ENCODE results near the gene EFCC1.
A peak's percentile ranks its signal among the peaks of the same experiment; 100 is the strongest.

Gene EFCC1

DNA sequence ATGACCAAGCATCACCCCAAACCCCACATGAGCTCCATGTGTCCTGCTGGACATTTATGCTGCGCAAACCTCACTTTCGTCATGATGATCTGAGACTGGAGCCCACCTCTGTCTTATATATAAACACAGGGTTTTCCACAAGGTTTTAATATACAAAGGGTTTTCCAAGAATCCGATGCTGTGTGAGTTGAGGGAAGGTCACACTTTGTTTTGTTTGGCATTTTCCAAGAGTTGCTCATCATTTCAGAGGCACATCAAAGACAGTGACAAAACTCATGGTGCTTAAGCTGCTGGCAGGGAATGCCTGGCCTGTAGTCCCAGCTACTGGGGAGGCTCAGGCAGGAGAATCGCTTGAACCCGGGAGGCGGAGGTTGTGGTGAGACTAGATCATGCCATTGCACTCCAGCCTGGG is 20.0 kb downstream of the EFCC1 start:
- Histone ChIP-seq H3K4me2 (no peak overlapping the region), H4K20me1 (no peaks in the 10 kb centered on the region), H3K9ac (no peak overlapping the region), H3K4me3 (no peak overlapping the region), H3K36me3 (no peaks in the 10 kb centered on the region), H3K9me3 (no peaks in the 10 kb centered on the region), H3K27ac (no peak overlapping the region), H3K27me3 (no peaks in the 10 kb centered on the region), H3K4me1 (peaks cover 75% of the 10 kb centered on the region)
- no peak for TF ChIP-seq Cebpa-rat (IDR thresholded peaks at IDR 0.05)

DNA sequence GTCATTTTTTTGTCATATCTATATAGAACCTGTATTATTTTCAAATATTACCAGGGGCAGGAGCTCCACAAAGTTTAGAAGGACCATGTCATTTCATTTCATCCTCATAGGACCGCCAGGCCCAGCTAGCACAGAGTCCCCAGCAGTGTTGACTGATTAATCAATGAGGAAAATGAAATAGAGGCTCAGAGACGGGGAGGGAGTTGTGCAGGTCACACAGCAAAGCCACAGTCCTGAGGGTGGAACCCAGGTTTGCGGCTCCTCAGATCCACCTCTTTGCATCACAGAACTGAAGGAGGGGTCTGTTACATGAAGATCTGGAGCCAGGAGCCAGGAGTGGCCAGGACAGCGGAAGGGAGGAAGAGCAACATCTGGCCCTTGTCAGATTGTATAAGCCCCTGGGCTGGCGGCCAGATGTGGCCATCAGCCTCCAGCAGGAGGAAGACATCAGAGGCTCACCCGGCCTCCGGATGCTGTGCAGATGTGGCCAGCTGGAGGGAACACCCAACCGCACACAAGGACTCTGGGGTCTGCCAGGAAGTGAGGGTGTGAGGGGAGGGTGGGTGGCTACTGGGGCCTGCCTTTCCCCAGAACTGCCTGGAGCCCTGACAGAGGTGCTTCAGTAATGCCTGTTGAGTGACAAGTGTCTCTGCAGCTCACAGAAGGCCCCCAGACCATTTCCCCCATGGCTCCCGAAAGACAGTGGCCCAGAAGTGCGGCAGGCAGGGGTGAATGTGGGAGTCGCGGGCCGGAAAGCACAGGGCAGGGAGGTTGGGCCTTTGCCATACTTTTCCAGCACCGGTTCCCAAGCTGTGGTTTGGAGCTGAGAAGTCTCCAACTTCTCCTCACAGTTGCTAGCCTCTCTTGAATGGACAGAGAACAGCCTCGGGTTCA is 21.3 kb downstream of the EFCC1 start:
- peak overlapping the region; percentile 11; the same call in 1 of the 2 replicates for H3K9ac ChIP-seq
- peak overlapping the region; percentile 72 for H3K4me2 ChIP-seq
- H3K9me3 ChIP-seq: no peaks in the 10 kb centered on the region
- TF ChIP-seq Cebpa-rat (IDR thresholded peaks at IDR 0.05): no peak
- no peaks in the 10 kb centered on the region for H4K20me1 ChIP-seq
- H3K4me3 ChIP-seq: no peak overlapping the region
- H3K27ac ChIP-seq: peak overlapping the region; percentile 31; the same call in 1 of the 2 replicates
- H3K36me3 ChIP-seq: no peaks in the 10 kb centered on the region
- no peaks in the 10 kb centered on the region for H3K27me3 ChIP-seq
- peaks cover 73% of the 10 kb centered on the region for H3K4me1 ChIP-seq

DNA sequence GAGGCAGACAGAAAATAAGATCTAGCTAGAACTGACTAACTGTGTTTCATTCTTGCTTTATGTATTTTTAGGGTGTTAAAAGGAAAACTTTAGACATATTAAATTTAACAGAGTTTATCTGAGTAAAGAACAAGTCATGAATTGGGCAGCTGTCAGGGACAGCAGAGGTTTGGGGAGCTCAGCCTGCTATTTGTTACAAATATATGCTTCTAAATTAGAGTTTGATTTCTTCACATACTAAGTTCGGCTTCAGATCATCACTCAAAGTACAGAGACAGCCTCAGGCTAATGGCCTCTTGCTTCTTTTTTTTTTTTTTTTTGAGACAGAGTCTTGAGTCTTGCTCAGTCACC is 21.9 kb downstream of the EFCC1 start:
- no peaks in the 10 kb centered on the region for H3K27me3 ChIP-seq
- H3K9me3 ChIP-seq: no peaks in the 10 kb centered on the region
- H4K20me1 ChIP-seq: no peaks in the 10 kb centered on the region
- no peak for TF ChIP-seq Cebpa-rat (IDR thresholded peaks at IDR 0.05)
- H3K4me3 ChIP-seq: no peak overlapping the region
- peaks cover 71% of the 10 kb centered on the region for H3K4me1 ChIP-seq
- peak overlapping the region; percentile 72 for H3K4me2 ChIP-seq
- peak overlapping the region; percentile 31; the same call in 1 of the 2 replicates for H3K27ac ChIP-seq
- no peak overlapping the region for H3K9ac ChIP-seq
- H3K36me3 ChIP-seq: no peaks in the 10 kb centered on the region

DNA sequence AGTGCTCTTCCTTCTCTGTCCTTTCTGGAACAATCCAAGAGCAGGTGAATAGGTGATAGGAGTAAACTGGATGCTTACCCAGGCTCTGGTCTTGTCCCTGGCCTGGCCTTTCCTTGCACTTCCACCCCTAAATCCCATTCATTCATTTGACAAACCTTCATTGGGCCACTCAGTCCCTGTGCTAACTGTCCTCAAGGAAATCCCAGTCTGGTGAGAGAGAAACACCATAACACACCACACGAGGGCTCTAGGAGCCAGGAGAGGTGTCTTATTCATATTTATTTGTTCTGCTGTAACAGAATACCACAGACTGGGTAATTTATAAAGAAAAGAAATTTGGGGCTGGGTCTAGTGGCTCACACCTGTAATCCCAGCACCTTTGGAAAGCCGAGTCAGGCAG is 22.8 kb downstream of the EFCC1 start:
- Histone ChIP-seq H3K27me3 (no peaks in the 10 kb centered on the region), H3K36me3 (no peaks in the 10 kb centered on the region), H3K9me3 (no peaks in the 10 kb centered on the region), H3K9ac (no peak overlapping the region), H3K27ac (no peak overlapping the region), H3K4me2 (peak overlapping the region; percentile 23; the same call in 1 of the 2 replicates), H3K4me3 (no peak overlapping the region), H3K4me1 (peaks cover 61% of the 10 kb centered on the region), H4K20me1 (no peaks in the 10 kb centered on the region)
- TF ChIP-seq Cebpa-rat (IDR thresholded peaks at IDR 0.05): no peak

DNA sequence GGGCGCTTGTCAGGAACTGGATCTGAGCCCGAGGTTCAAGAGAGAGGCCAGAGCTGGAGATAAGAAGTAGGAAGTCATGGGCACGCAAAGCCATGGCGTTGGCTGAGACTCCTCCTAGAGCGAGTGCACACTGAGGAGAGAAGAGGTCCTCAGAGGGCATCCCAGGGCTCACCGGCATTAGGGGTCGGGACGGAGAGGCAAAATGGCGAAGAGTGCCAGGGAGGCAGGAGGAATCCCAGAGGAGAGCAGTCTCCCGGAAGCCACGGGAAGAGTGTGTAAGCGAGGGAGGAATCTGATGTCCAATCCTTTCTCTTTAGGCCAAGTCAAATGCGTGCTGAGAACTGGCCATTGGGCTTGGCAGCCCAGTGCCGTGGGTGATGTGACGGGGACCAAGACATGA is 24.0 kb downstream of the EFCC1 start:
- H3K36me3 ChIP-seq: no peaks in the 10 kb centered on the region
- H3K4me1 ChIP-seq: peaks cover 55% of the 10 kb centered on the region
- no peak overlapping the region for H3K4me2 ChIP-seq
- no peak overlapping the region for H3K27ac ChIP-seq
- peaks cover 3% of the 10 kb centered on the region for H3K9me3 ChIP-seq
- no peaks in the 10 kb centered on the region for H3K27me3 ChIP-seq
- H3K9ac ChIP-seq: no peak overlapping the region
- no peak for TF ChIP-seq Cebpa-rat (IDR thresholded peaks at IDR 0.05)
- no peaks in the 10 kb centered on the region for H4K20me1 ChIP-seq
- no peak overlapping the region for H3K4me3 ChIP-seq

DNA sequence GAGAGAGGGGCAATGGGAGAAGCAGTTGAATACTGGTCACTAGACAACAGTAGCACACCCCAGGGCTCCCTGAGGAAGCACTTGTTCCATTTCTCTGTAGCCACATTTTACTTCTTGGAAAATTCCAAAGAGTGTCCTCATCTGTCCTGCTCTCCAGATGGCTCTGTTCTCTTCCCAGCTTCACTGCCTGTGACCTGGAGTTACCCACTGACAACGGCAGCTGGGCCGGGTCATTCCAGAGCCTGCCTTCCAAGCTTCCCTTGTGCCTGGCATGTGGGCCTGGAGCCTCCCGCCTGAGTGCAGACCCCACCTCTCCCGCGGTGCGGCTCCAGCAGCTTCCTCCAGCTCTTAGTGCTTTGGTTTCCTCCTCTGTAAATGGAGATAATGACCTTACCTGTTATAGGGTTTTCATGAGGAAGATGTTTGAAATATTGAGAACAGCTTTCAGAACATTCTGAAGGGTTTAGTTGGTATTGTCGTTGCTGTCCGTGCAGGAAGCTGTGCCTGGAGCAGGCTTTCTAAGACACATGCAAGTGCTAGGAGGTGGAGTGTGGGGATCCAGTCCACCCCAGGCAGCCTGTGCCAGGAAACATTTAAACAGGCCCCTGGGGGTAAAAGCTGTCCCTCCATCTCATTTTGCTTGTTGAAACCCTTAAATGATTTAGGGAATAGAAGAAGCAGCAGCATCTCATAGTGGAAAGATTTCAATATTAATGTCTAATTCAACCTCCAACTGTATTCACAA is 24.8 kb downstream of the EFCC1 start:
- Histone ChIP-seq H3K4me1 (peaks cover 56% of the 10 kb centered on the region), H3K9me3 (peaks cover 10% of the 10 kb centered on the region), H4K20me1 (no peaks in the 10 kb centered on the region), H3K4me3 (no peak overlapping the region), H3K36me3 (no peaks in the 10 kb centered on the region), H3K9ac (0 out of 2 replicates have a peak overlapping the region, but pooled peaks have one; percentile 6), H3K27ac (no peak overlapping the region), H3K4me2 (peak overlapping the region; percentile 87), H3K27me3 (no peaks in the 10 kb centered on the region)
- TF ChIP-seq Cebpa-rat (IDR thresholded peaks at IDR 0.05): no peak

DNA sequence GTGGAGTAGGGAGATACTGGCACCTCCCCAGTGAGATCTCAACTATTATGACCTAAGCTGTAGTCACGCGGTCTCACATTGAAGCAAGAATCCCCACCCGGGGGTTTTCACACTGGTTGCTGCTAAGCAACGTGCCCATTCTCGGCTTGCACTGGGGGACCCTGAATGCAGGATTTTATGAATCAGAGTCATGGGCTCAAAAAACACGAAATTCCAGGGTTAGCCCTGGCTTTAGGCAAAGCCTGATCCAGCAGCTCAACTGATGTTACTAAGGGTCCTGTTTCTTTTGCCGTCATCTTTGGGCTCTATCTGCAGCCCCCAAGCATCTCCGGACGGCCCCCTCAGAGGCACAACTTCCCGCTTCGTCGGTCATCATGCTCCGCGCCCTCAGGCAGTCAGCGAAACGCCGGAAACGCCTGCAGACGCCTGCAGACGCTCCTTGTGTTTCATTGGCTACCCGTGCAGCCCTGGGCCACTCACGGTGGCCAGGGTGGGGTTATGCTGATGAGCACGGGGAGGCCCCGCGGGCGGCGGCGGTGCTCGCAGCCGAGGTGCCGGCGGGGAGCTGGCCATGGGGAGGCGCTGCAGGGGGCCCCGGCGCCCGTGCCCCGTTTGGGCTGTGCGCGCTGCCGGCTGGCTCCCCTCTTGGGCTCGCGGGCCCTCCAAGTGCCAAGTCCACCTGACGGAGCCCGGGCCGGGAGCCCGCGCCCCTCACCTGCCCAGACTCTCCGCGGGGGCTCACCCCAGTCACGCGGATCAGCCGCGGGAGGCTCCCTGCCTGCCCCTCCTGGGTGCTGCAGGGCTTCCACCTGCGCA is 25.8 kb downstream of the EFCC1 start:
- Histone ChIP-seq H3K9me3 (peaks cover 10% of the 10 kb centered on the region), H3K4me1 (peaks cover 60% of the 10 kb centered on the region), H3K4me2 (peak overlapping the region; percentile 87), H4K20me1 (no peaks in the 10 kb centered on the region), H3K36me3 (no peaks in the 10 kb centered on the region), H3K9ac (peak overlapping the region; percentile 66), H3K4me3 (peak overlapping the region; percentile 63), H3K27ac (peak overlapping the region; percentile 63), H3K27me3 (no peaks in the 10 kb centered on the region)
- TF ChIP-seq Cebpa-rat (IDR thresholded peaks at IDR 0.05): no peak

DNA sequence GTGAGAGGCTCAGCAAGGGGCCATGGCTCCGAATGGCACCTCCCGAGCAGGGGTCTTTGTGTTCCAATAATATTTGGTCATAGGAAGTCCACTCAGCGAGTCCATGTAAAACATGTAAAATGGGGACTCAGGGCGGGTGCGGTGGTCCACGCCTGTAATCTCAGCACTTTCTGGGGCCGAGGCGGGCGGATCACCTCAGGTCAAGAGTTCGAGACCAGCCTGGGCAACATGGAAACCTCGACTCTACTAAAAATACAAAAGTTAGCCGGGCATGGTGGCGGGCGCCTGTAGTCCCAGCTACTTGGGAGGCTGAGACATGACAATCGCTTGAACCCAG is 26.4 kb downstream of the EFCC1 start:
- Histone ChIP-seq H4K20me1 (no peaks in the 10 kb centered on the region), H3K27me3 (no peaks in the 10 kb centered on the region), H3K4me3 (peak overlapping the region; percentile 63), H3K4me1 (peaks cover 60% of the 10 kb centered on the region), H3K27ac (peak overlapping the region; percentile 63), H3K36me3 (no peaks in the 10 kb centered on the region), H3K4me2 (peak overlapping the region; percentile 87), H3K9me3 (peaks cover 10% of the 10 kb centered on the region), H3K9ac (peak overlapping the region; percentile 66)
- no peak for TF ChIP-seq Cebpa-rat (IDR thresholded peaks at IDR 0.05)

DNA sequence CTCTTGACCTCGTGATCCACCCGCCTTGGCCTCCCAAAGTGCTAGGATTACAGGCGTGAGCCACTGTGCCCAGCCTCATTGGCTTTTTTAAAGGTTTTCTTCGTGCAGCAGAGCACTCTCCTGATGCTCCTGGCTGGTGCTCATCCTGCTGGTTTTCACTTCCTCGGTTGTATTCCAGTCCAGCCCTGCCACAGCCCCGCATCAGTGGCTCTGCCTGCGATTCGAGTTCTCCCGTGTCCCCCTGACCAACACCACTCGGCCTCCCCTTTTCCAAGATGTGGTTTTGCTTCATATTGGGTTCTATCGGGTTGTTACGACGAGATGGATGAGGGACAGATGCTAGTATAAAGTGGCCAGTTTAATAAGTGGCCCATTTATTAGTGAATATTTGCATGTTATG is 27.8 kb downstream of the EFCC1 start:
- no peak overlapping the region for H3K9ac ChIP-seq
- no peak overlapping the region for H3K4me2 ChIP-seq
- H4K20me1 ChIP-seq: no peaks in the 10 kb centered on the region
- peaks cover 60% of the 10 kb centered on the region for H3K4me1 ChIP-seq
- no peaks in the 10 kb centered on the region for H3K27me3 ChIP-seq
- H3K9me3 ChIP-seq: peaks cover 10% of the 10 kb centered on the region
- no peak for TF ChIP-seq Cebpa-rat (IDR thresholded peaks at IDR 0.05)
- H3K36me3 ChIP-seq: no peaks in the 10 kb centered on the region
- no peak overlapping the region for H3K27ac ChIP-seq
- H3K4me3 ChIP-seq: no peak overlapping the region
